HG02588 (cell line): ENCODE results near the gene IDH3G.

Experiments
- ATAC-seq: cut with Tn5 transposase; IDR thresholded peaks from one replicate; pipeline ENCODE4 v1.9.1; 2021; ENCODE audit warnings: mild to moderate bottlenecking, moderate library complexity; ENCODE audit not compliant: unreplicated experiment

IDH3G gene

DNA sequence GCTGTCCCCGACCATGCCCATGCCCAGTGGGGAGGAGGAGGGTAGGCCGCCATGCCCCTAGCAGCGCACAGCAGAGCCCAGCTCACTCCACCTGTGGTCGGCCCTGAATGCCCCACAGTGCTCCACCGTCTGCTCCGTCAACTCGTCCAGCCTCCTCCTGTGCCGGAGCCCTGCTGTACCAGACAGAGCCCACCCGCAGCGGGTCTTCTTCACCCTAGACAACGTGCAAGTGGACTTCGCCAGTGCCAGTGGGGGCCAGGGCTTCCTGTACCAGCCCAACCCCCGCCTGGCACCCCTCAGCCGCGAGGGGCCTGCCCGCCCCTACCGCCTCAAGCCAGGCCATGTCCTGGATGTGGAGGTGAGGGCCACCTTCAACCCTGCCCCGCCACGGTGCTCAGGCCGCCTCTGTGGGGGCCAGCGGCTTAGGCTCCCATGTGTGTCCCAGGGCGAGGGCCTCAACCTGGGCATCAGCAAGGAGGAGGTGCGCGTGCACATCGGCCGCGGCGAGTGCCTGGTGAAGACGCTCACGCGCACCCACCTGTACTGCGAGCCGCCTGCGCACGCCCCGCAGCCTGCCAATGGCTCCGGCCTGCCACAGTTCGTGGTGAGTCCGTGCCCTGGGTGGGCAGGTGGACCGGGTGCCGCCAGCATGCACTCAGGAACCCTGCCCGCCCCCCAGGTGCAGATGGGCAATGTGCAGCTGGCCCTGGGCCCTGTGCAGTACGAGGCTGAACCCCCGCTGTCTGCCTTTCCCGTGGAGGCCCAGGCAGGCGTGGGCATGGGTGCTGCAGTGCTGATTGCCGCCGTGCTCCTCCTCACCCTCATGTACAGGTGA is 20.2 kb downstream of the IDH3G start:
- ATAC-seq, result no peak

DNA sequence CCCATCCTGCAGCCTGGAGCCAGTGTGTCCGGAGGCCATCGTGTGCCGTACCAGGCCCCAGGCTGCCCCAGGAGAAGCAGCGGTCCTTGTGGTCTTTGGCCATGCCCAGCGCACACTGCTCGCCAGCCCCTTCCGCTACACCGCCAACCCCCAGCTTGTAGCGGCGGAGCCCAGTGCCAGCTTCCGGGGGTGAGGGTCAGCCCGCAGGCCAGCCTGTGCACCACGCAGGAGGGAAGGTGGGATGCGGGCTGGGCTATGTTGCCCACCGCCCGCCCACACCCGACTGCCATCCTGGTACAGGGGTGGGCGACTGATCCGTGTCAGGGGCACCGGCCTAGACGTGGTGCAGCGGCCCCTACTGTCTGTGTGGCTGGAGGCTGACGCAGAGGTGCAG is 21.0 kb downstream of the IDH3G start:
- ATAC-seq, result no peak

DNA sequence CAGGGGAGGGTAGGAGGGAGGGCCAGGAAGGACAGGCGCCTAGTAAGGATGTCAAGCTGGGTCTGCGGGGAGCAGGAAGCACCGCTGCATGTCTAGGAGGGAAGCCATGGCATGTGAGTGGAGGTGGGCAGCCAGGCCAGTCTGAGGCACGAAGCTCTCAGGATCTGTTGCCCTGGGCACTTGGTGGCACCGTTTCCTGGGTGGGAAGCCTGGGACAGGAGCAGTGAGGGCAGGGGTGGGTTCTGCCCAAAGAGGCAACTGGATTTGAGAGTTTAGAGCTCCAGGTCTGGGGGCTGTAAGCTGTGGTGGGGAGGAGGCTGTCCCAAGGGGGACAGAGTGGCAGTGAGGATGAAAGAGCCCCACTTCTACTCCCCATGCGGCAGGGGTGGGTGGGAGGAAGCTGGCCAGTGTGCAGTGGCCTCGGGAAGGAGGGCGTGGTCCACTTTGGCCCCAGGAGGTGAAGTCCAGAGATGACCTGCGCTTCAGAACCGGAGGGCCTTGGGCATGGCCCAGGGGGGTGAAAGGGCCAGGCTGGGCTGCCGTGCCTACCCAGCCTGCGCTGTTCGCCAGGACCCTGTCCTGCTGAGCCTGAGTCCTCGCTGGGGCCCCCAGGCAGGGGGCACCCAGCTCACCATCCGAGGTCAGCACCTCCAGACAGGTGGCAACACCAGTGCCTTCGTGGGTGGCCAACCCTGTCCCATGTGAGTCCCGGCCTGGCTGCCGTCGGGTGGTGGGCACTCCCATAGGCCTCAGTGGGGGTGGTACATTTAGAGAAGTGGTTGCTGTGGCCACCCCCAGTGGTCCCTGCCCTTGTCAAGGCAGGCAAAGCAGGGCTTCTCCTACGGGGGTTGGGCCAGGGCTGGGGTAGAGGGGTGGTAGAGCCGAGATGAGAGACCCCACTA is 21.6 kb downstream of the IDH3G start:
- ATAC-seq, result no peak

DNA sequence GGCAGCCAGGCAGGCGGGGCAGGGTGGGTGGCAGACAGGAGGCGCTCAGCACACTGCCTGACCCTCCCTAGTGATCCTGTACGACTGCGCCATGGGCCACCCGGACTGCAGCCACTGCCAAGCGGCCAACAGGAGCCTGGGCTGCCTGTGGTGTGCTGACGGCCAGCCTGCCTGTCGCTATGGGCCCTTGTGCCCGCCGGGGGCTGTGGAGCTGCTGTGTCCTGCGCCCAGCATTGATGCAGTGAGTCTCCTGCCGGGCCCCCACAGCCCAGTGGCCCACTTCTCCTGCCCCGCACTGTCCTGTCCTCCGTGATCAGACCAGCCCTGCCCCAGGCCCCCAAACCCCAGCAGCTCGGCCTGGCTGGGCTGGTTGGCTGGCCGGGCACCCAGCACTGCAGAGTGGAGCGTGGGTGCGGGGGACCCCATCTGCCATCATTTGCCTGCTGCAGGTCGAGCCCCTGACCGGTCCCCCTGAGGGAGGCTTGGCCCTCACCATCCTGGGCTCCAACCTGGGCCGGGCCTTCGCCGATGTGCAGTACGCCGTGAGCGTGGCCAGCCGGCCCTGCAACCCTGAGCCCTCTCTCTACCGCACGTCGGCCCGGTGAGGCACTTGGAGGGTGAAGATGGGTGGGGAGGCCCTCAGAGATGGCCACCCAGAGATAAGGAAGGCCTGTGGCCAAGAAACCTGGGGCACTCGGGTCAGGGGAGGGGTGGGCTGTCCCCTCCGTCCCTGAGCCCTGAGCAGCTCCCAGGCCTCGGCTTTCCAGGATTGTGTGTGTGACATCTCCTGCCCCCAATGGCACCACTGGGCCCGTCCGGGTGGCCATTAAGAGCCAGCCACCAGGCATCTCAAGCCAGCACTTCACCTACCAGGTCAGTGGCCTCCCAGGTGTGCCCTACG is 22.5 kb downstream of the IDH3G start:
- ATAC-seq, result no peak

DNA sequence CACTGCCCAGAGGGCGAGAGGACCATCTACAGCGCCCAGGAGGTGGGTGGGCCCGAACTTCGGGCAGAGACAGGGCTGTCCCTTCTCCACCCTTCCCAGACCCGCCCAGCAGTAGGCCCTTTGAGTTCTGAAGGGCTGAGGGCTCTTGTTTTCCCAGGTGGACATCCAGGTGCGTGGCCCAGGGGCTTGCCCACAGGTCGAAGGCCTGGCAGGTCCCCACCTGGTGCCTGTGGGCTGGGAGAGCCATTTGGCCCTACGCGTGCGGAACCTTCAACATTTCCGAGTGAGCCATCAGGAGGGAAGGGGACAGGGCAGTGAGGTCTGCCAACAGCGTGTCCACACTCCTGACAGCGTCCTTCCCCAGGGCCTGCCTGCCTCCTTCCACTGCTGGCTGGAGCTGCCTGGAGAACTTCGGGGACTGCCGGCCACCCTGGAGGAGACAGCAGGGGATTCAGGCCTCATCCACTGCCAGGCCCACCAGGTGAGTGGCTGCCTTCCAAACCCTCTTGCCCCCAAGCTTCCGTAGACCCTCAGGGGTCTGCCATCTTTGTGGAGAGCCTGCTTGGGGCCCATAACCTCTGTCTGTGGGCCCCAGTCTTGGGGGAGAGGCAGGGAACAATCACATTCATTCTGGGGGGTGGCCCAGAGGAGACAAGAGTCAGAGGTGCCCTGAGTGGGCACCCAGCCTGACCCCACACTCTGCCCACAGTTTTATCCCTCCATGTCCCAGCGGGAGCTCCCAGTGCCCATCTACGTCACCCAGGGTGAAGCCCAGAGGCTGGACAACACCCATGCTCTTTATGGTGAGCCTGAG is 23.4 kb downstream of the IDH3G start:
- ATAC-seq, result no peak

DNA sequence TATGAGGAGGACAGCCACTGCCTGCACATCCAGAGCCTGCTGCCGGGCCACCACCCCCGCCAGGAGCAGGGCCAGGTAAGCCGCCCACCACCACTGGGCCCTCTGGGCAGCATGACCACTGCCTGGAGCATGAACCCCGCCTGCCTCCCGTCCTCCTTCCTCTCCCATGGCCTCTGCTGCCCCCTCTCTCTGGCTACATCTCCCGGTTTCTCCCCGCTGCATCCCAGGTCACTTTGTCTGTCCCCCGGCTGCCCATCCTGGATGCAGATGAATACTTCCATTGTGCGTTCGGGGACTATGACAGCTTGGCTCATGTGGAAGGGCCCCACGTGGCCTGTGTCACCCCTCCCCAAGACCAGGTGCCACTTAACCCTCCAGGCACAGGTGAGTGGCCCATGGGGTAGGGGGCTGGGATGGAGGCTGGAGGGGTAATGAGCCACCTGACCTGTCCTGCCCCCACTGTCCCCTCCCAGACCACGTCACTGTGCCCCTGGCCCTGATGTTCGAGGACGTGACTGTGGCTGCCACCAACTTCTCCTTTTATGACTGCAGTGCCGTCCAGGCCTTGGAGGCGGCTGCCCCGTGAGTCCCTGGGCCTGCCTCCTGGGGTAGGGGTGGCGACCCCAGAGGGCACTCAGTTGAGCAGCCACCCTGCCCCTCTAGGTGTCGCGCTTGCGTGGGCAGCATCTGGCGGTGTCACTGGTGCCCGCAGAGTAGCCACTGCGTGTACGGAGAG is 24.1 kb downstream of the IDH3G start:
- ATAC-seq, result no peak

DNA sequence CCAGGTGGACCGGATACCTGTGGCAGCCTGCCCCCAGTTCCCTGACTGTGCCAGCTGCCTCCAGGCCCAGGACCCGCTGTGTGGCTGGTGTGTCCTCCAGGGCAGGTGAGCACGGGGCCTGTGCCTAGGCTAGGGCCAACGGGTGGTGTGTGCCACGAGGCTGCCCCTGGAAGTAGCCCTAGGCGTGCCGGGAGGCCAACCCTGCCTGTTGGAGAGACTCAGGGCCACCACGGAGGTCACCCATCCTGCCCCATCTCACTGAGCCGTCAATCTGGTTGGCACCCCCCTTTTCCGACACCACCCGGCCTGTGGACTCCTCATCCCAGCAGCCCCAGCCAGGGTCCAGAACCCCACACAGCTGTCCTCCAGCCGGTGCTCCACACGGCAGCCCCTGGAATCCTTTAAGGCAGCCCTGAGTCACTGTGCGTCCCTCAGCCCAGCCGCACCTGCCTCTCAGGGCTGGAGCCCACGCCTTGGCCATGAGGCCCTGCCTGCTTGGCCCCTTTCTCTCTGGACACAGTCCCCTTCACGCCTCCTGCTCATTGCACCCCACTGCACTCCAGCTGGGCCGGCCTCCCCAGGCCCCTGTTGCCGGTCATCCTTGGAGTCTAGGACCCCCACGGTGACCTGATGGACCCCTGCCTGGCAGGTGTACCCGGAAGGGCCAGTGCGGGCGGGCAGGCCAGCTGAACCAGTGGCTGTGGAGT is 24.9 kb downstream of the IDH3G start:
- ATAC-seq, result no peak

DNA sequence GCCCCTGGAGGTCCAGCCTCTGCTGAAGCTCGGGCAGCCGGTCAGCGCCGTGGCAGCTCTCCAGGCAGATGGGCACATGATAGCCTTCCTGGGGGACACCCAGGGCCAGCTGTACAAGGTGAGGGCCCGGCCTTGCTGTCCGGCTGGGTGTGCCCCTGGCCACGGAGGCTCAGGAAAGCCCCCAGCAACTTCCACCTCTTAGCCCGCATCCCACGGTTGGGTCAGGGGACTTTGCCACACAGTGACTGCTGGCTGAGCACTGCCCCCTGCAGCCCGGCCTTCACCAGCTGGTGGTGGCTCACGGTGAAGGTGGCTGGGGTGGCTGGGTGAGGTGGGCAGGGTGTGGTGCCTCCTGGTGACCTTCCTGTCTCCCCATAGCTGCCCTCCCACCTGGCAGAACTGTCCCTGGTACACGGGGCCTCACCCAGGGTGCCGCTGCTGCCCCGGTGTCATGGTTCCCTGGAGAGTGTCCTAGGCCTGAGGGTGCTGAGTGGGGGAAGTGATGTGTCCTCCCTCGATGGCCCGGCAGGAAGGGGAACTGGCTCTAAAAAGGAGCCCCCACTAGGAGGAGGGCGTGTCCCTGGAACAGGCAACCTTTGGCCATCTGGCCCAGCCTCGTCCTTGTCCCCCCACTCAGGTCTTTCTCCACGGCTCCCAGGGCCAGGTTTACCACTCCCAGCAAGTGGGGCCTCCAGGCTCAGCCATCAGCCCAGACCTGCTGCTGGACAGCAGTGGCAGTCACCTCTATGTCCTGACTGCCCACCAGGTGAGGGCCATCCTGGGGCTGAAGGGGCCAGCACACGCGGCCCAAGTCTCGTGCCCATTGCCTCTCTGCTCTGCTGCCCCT is 25.6 kb downstream of the IDH3G start:
- ATAC-seq, result no peak

DNA sequence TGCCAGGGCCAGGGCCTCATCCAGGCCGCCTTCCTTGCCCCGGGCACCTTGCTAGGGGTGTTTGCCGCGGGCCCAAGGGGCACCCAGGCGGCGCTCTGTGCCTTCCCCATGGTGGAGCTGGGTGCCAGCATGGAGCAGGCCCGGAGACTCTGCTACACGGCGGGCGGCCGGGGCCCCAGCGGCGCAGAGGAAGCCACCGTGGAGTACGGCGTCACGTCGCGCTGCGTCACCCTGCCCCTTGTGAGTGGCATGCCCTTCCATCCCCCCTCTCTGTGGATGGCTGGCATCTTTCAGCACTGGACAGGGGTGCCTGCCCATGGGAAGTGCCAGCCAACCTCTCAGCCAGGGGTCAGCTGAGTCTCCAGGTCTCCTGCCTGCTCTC is 26.5 kb downstream of the IDH3G start:
- ATAC-seq, result no peak

DNA sequence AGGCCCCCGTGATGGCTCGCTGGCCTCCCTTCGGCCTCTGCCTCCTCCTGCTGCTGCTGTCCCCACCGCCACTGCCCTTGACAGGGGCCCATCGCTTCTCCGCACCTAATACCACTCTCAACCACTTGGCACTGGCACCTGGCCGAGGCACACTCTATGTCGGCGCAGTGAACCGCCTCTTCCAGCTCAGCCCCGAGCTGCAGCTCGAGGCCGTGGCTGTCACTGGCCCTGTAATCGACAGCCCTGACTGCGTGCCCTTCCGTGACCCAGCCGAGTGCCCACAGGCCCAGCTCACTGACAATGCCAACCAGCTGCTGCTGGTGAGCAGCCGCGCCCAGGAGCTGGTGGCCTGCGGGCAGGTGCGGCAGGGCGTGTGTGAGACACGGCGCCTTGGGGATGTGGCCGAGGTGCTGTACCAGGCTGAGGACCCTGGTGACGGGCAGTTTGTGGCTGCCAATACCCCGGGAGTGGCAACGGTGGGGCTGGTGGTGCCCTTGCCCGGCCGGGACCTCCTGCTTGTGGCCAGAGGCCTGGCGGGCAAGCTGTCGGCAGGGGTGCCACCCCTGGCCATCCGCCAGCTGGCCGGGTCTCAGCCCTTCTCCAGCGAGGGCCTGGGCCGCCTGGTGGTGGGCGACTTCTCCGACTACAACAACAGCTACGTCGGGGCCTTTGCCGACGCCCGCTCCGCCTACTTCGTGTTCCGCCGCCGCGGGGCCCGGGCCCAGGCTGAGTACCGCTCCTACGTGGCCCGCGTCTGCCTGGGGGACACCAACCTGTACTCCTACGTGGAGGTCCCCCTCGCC is 27.1 kb downstream of the IDH3G start:
- ATAC-seq, result no peak

DNA sequence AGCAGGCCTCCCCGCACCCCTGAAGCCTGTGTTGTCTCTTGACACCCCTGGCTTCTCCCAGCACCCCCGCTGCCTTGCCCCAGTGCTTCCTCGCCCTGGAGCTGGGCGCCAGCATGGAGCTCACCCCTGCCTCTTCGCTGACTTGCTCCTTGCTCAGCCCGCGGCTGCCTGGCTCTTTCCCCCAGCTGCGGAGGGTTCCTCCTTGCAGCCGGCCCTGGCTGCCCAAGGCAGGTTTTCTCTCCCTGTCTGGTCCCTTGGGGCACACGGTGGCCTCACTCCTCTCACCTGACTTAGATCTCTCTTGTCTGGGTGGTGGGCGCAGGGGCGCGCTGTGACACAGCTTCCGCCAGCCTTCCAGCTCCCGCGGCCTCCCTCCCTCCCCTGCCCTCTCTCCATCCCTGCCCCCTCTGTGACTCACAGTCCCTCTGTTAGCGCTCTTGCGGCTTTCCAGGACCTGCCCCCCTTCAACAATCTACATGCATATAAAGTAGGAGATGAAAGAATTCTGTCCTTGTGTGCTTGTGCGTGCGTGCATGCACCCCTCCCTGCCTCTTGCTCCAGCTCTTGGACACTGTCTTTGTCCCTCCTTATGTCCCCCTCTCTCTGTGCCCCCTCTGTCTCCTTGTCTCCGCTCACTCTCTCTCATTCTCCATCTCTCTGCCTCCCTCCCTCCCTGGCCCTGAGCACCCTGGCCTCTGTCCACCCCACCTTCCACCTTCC is 27.9 kb downstream of the IDH3G start:
- ATAC-seq, result no peak

DNA sequence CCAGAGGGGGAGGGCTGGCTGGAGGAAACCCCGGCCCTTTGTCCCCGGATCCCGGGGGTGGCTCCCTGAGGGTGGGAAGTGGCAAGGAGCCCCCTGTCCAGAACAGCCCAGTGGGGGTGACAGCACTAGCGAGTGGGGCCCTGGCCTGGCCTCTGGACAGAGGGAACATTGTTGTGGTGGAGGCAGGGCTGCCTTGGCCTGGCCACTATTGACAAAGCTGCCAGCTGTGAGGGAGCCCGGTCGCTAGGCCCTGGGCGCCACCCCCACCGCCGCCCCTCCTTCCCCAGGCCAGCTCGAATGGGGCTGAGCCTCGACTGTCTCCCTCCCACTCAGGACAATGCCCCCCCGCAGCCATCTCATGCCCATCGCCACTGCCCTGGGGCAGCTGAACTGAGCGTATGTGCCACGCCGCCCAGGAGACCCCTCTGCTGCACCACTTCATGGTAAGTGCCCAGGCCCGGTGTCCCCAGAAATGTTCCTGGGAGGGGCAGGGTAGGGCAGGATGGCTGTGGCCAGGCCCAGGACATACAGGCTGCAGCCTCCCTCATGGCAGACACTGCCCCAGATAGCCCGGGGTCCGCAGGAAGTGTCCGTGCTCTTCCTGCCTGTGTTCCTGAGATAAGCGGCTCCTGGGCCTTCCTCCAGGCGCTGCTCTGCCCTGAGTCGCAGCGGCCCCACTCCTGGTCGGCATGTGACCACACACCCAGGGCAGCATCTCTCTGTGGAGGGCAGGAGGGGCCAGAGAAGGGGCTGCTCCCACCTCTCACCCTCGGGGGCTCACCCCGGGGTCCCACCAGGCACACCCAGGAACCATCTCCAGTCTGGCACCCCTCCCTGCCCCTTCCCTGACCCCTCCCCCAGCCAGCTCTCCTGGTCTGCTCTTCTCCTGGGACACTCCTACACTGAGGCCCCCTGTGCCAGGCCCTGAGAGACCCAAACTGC is 28.8 kb downstream of the IDH3G start:
- ATAC-seq, result no peak

DNA sequence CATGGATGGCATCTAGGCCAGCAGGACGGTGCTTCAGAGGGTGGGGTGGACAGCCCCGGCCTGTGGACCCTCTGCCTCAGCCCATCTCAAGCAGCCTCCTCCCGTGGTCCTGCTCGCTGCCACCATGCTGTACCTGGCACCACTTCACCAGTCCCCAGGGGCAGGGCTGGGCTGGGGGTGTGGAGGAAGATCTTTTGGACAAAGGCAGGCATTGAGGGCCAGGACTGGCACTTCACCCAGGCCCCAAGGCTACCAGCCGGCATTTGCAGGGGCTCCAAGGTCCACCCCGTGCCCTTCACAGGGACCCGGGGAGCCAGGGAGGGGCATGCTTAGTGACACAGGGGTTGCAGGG is 29.4 kb downstream of the IDH3G start:
- no peak for ATAC-seq

DNA sequence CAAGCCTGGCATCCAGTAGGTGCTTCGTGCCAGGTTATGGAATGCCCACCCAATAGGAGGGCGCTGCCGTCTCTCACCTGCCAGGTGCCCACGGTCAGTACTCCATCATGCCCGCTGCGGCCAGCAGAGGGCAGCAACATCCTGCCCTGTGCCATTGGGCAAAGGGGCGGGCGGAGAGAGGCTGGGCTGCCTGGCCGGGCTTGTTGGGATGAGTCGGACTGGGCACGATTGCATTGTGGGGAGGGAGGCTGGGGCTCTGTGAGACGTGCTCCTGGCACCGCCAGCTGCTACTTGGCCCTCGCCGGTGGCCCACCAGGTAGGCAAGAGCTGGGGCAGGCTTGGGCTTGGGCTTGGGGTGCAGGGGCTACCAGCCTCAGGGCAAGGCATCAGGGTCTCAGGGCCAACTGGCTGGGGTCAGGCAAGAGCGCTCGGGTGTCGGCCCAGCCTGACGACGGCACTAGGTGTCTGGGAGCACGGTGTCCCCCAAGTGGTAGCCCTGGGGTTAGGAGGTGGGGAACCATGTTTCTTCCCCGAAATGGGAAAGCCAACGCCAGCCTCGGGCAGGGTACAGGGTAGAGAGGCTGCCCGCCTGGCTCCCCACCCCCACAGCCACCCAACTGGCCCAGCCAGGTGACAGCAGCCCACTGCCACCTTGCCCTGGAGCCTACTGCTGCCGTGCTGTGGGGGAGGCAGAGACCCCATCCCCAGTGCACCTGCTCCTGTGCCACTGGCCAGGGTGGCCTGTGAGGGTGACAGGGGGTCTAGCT is 30.0 kb downstream of the IDH3G start, which contains the start of gene PLXNB3:
TSS of gene PLXNB3 (plus strand) at position 261 of the 767 bp plus-strand sequence. CDS start 1,287 bp downstream, outside the sequence.
- no peak for ATAC-seq
